K562 (cell line): ENCODE data around the gene FKBP7. TPM values are rescaled to one million over a fixed set of nuclear protein-coding genes. Genes with fewer than 3 reads are reported as not detected.

ENCODE experiments used
- EHMT2 ChIP-seq: fragments of 450-650 bp; IDR thresholded peaks from 2 replicates; pipeline ENCODE4 v1.6.1; 2018; ENCODE audit warnings: antibody characterized with exemption
- polyA plus RNA-seq, 8 experiments: library from polyadenylated mRNA; depleted of rRNA in 4 of 8; stranded (reverse) in 5 of 8; unstranded in 3 of 8; fragments of >200 nt; fragmentation: Nextera tagmentation in 2 of 8; fragmentation: Illumina TruSeq in 1 of 8; extraction: Ambion mirVana in 2 of 8; extraction: Trizol in 1 of 8; gene quantifications; 2 replicates each; pipeline versions ENCODE4 v1.2.1 to v1.2.3, GENCODE V29; 2011 to 2014; ENCODE audit warnings: inconsistent platforms in 1 of 8, missing spikeins in 1 of 8
- total RNA-seq, 7 experiments: library from RNA; depleted of rRNA in 6 of 7; stranded (reverse); fragments of >200 nt in 6 of 7; fragmentation: Illumina TruSeq in 2 of 7; extraction: Trizol in 2 of 7; gene quantifications; 2 replicates each; pipeline versions ENCODE4 v1.2.1 to v1.2.3, GENCODE V29; 2011 to 2021; ENCODE audit warnings: low replicate concordance in 1 of 7
- TF ChIP-seq, protein P1 (sequence below): fragments of 250-450 bp; sonication (Bioruptor Pico); IDR thresholded peaks from 2 replicates; pipeline ENCODE4 v1.4.0; 2020
- TF ChIP-seq, protein P2 (sequence below): sonication (generic); formaldehyde crosslinking; IDR thresholded peaks from 2 replicates; pipeline ENCODE4 v1.8.1; 2023; ENCODE audit warnings: mild to moderate bottlenecking, missing genetic modification reagents
- TF ChIP-seq, protein P3 (sequence below): fragments of 450-650 bp; IDR thresholded peaks from 2 replicates; pipeline ENCODE4 v1.6.1; 2016; ENCODE audit warnings: mild to moderate bottlenecking, moderate library complexity

The FKBP7 gene
- total and polyA plus RNA-seq, 9 of the 15 experiments (the other 6 are each of a cell fraction or from before 2014, with no cell fraction given) = 6.1 to 23.2 (median 19.0) TPM

DNA sequence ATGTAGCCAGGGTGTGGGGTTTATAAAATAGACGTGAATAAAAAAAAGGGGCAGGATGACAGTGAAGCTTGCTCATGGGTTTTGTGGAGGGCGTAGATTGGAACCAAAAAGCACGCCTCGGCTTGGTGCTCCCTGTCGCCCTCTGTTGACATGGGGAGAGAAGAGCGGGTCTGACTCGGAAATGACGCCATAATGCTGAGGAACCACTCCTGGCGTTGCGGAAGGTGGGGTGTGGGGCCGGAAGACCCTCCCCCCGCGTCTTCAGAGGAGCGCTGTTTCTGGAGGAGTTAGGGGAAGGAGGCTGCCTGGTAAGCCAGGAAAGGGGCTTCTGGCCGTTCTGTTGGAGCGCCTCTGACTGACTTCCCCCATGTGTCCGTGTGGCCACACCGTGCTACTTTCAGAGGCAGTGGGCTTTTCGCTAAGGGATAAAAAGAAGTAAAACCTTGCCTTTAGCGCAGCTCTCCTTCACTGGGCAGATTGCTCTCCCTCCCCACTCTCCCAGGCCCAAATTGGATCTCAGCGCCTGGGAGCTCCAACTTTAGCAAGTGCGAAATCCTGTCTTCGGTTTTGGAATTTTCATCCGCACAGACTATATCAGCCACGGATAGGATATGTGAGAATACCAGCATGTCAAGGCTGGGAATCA lies 44.7 kb upstream of the FKBP7 start (continued):
- TF ChIP-seq, protein P1, sequence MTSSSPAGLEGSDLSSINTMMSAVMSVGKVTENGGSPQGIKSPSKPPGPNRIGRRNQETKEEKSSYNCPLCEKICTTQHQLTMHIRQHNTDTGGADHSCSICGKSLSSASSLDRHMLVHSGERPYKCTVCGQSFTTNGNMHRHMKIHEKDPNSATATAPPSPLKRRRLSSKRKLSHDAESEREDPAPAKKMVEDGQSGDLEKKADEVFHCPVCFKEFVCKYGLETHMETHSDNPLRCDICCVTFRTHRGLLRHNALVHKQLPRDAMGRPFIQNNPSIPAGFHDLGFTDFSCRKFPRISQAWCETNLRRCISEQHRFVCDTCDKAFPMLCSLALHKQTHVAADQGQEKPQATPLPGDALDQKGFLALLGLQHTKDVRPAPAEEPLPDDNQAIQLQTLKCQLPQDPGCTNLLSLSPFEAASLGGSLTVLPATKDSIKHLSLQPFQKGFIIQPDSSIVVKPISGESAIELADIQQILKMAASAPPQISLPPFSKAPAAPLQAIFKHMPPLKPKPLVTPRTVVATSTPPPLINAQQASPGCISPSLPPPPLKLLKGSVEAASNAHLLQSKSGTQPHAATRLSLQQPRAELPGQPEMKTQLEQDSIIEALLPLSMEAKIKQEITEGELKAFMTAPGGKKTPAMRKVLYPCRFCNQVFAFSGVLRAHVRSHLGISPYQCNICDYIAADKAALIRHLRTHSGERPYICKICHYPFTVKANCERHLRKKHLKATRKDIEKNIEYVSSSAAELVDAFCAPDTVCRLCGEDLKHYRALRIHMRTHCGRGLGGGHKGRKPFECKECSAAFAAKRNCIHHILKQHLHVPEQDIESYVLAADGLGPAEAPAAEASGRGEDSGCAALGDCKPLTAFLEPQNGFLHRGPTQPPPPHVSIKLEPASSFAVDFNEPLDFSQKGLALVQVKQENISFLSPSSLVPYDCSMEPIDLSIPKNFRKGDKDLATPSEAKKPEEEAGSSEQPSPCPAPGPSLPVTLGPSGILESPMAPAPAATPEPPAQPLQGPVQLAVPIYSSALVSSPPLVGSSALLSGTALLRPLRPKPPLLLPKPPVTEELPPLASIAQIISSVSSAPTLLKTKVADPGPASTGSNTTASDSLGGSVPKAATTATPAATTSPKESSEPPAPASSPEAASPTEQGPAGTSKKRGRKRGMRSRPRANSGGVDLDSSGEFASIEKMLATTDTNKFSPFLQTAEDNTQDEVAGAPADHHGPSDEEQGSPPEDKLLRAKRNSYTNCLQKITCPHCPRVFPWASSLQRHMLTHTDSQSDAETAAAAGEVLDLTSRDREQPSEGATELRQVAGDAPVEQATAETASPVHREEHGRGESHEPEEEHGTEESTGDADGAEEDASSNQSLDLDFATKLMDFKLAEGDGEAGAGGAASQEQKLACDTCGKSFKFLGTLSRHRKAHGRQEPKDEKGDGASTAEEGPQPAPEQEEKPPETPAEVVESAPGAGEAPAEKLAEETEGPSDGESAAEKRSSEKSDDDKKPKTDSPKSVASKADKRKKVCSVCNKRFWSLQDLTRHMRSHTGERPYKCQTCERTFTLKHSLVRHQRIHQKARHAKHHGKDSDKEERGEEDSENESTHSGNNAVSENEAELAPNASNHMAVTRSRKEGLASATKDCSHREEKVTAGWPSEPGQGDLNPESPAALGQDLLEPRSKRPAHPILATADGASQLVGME (CRISPR knock-in tag) = peak; percentile 85; the same call in 1 of the 2 replicates
- TF ChIP-seq, protein P2, sequence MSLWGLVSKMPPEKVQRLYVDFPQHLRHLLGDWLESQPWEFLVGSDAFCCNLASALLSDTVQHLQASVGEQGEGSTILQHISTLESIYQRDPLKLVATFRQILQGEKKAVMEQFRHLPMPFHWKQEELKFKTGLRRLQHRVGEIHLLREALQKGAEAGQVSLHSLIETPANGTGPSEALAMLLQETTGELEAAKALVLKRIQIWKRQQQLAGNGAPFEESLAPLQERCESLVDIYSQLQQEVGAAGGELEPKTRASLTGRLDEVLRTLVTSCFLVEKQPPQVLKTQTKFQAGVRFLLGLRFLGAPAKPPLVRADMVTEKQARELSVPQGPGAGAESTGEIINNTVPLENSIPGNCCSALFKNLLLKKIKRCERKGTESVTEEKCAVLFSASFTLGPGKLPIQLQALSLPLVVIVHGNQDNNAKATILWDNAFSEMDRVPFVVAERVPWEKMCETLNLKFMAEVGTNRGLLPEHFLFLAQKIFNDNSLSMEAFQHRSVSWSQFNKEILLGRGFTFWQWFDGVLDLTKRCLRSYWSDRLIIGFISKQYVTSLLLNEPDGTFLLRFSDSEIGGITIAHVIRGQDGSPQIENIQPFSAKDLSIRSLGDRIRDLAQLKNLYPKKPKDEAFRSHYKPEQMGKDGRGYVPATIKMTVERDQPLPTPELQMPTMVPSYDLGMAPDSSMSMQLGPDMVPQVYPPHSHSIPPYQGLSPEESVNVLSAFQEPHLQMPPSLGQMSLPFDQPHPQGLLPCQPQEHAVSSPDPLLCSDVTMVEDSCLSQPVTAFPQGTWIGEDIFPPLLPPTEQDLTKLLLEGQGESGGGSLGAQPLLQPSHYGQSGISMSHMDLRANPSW (CRISPR knock-in tag) = peak; percentile 76; the same call in 1 of the 2 replicates
- TF ChIP-seq, protein P3, sequence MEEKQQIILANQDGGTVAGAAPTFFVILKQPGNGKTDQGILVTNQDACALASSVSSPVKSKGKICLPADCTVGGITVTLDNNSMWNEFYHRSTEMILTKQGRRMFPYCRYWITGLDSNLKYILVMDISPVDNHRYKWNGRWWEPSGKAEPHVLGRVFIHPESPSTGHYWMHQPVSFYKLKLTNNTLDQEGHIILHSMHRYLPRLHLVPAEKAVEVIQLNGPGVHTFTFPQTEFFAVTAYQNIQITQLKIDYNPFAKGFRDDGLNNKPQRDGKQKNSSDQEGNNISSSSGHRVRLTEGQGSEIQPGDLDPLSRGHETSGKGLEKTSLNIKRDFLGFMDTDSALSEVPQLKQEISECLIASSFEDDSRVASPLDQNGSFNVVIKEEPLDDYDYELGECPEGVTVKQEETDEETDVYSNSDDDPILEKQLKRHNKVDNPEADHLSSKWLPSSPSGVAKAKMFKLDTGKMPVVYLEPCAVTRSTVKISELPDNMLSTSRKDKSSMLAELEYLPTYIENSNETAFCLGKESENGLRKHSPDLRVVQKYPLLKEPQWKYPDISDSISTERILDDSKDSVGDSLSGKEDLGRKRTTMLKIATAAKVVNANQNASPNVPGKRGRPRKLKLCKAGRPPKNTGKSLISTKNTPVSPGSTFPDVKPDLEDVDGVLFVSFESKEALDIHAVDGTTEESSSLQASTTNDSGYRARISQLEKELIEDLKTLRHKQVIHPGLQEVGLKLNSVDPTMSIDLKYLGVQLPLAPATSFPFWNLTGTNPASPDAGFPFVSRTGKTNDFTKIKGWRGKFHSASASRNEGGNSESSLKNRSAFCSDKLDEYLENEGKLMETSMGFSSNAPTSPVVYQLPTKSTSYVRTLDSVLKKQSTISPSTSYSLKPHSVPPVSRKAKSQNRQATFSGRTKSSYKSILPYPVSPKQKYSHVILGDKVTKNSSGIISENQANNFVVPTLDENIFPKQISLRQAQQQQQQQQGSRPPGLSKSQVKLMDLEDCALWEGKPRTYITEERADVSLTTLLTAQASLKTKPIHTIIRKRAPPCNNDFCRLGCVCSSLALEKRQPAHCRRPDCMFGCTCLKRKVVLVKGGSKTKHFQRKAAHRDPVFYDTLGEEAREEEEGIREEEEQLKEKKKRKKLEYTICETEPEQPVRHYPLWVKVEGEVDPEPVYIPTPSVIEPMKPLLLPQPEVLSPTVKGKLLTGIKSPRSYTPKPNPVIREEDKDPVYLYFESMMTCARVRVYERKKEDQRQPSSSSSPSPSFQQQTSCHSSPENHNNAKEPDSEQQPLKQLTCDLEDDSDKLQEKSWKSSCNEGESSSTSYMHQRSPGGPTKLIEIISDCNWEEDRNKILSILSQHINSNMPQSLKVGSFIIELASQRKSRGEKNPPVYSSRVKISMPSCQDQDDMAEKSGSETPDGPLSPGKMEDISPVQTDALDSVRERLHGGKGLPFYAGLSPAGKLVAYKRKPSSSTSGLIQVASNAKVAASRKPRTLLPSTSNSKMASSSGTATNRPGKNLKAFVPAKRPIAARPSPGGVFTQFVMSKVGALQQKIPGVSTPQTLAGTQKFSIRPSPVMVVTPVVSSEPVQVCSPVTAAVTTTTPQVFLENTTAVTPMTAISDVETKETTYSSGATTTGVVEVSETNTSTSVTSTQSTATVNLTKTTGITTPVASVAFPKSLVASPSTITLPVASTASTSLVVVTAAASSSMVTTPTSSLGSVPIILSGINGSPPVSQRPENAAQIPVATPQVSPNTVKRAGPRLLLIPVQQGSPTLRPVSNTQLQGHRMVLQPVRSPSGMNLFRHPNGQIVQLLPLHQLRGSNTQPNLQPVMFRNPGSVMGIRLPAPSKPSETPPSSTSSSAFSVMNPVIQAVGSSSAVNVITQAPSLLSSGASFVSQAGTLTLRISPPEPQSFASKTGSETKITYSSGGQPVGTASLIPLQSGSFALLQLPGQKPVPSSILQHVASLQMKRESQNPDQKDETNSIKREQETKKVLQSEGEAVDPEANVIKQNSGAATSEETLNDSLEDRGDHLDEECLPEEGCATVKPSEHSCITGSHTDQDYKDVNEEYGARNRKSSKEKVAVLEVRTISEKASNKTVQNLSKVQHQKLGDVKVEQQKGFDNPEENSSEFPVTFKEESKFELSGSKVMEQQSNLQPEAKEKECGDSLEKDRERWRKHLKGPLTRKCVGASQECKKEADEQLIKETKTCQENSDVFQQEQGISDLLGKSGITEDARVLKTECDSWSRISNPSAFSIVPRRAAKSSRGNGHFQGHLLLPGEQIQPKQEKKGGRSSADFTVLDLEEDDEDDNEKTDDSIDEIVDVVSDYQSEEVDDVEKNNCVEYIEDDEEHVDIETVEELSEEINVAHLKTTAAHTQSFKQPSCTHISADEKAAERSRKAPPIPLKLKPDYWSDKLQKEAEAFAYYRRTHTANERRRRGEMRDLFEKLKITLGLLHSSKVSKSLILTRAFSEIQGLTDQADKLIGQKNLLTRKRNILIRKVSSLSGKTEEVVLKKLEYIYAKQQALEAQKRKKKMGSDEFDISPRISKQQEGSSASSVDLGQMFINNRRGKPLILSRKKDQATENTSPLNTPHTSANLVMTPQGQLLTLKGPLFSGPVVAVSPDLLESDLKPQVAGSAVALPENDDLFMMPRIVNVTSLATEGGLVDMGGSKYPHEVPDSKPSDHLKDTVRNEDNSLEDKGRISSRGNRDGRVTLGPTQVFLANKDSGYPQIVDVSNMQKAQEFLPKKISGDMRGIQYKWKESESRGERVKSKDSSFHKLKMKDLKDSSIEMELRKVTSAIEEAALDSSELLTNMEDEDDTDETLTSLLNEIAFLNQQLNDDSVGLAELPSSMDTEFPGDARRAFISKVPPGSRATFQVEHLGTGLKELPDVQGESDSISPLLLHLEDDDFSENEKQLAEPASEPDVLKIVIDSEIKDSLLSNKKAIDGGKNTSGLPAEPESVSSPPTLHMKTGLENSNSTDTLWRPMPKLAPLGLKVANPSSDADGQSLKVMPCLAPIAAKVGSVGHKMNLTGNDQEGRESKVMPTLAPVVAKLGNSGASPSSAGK = peak; percentile 63
- TF ChIP-seq EHMT2 = peak; percentile 96
